ENCODE measurements around the gene FADS6. TPM values are rescaled to one million over a fixed set of nuclear protein-coding genes. Genes with fewer than 3 reads are reported as not detected.

The FADS6 gene
- total and polyA plus RNA-seq, 10 of the 15 experiments (the other 5 are each of a cell fraction or from before 2014, with no cell fraction given), result not detected

DNA sequence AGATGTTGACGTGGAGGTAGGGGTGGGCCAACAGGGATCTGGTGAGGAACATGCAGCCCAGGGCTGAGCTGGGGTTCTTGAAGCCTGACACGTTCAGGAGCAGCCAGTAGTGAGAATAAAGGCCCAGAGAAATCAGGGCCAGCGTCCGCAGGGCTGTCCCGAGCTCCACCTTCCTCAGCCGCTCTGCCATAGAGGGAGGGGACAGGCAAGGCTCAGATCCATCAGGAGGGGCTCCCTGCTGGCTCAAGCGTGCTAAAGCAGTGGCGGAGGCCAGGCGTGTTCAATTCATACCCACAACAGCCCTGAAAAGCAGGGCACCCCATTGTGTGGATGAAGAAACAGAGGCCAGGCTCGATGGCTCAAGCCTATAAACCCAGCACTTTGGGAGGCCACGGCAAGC is 12.4 kb downstream of the FADS6 start:
- no peaks in the 10 kb centered on the region for H3K4me1 ChIP-seq (ENCODE audit: control insufficient read depth, insufficient read depth, low read length)
- FAIRE-seq (no peak), ATAC-seq (no peak), DNase-seq (ENCODE audit: low read depth, low spot score) (no peak)
- H3K79me2 ChIP-seq (ENCODE audit: control insufficient read depth, insufficient read depth, low read length), result no peaks in the 10 kb centered on the region
- 28% methylated on average over 11 of the region's 11 CpGs for WGBS (ENCODE audit: insufficient coverage, insufficient replicate concordance, low lambda C conversion rate, missing lambda C conversion rate)
- ChIA-PET SMC1A (ENCODE audit: uncharacterized antibody, unreplicated experiment) (interaction anchor here (0.6 kb wide), 2 partner anchors 58 to 216 kb away, joined by 3 read pairs; no protein-coding TSS in a partner anchor), POLR2A (no interaction called here), CTCF (interaction anchor here (0.7 to 1.2 kb wide), 3 partner anchors 11 to 610 kb away, joined by 3 to 5 read pairs (median 3); no protein-coding TSS in a partner anchor), RAD21 (ENCODE audit: unreplicated experiment) (no interaction called here)
- no peak overlapping the region for H3K4me3 ChIP-seq
- H4K20me1 ChIP-seq (ENCODE audit: control insufficient read depth, insufficient read depth), result no peaks in the 10 kb centered on the region
- H3K36me3 ChIP-seq (ENCODE audit: control insufficient read depth in 2 of 2, insufficient read depth in 2 of 2, low read length in 1 of 2), result no peaks in the 10 kb centered on the region
- H3K27me3 ChIP-seq (replicated peaks in 1 of 2; ENCODE audit: control insufficient read depth in 2 of 2, insufficient read depth in 2 of 2, low read length in 1 of 2), result no peaks in the 10 kb centered on the region
- no peak overlapping the region for H2AFZ ChIP-seq (ENCODE audit: control insufficient read depth, low read depth, low read length)
- in situ Hi-C loops (cut with MboI) (no loop called here), intact Hi-C loops (cut with micrococcal nuclease; ENCODE audit: unreplicated experiment) (no loop called here)
- H3K9ac ChIP-seq (ENCODE audit: control insufficient read depth, insufficient read depth, low read length), result no peak overlapping the region
- no peak overlapping the region for H3K4me2 ChIP-seq (ENCODE audit: control insufficient read depth, insufficient read depth)
- H3K9me3 ChIP-seq (replicated peaks; ENCODE audit: control insufficient read depth, insufficient read depth, low read length), result no peaks in the 10 kb centered on the region
- H3K27ac ChIP-seq (ENCODE audit: control insufficient read depth, insufficient read depth), result no peak overlapping the region
- BruUV-seq (replicated peaks), result no TSS peak
- no peak for TF ChIP-seq ZNF274 (IDR thresholded peaks at IDR 0.05; ENCODE audit: insufficient read depth, insufficient read length)
- TF ChIP-seq SPI1 (IDR thresholded peaks at IDR 0.05; ENCODE audit: borderline replicate concordance, insufficient read depth, low read depth, low read length), result no peak
- TF ChIP-seq, protein P1, sequence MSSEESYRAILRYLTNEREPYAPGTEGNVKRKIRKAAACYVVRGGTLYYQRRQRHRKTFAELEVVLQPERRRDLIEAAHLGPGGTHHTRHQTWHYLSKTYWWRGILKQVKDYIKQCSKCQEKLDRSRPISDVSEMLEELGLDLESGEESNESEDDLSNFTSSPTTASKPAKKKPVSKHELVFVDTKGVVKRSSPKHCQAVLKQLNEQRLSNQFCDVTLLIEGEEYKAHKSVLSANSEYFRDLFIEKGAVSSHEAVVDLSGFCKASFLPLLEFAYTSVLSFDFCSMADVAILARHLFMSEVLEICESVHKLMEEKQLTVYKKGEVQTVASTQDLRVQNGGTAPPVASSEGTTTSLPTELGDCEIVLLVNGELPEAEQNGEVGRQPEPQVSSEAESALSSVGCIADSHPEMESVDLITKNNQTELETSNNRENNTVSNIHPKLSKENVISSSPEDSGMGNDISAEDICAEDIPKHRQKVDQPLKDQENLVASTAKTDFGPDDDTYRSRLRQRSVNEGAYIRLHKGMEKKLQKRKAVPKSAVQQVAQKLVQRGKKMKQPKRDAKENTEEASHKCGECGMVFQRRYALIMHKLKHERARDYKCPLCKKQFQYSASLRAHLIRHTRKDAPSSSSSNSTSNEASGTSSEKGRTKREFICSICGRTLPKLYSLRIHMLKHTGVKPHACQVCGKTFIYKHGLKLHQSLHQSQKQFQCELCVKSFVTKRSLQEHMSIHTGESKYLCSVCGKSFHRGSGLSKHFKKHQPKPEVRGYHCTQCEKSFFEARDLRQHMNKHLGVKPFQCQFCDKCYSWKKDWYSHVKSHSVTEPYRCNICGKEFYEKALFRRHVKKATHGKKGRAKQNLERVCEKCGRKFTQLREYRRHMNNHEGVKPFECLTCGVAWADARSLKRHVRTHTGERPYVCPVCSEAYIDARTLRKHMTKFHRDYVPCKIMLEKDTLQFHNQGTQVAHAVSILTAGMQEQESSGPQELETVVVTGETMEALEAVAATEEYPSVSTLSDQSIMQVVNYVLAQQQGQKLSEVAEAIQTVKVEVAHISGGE (CRISPR knock-in tag; IDR thresholded peaks at IDR 0.05), result no peak
- no peak for TF ChIP-seq MEF2A (IDR thresholded peaks at IDR 0.05; ENCODE audit: insufficient read depth, low read depth, low read length)
- TF ChIP-seq BACH1 (IDR thresholded peaks at IDR 0.05; ENCODE audit: borderline replicate concordance), result no peak
- no peak for TF ChIP-seq ZBED1 (IDR thresholded peaks at IDR 0.05; ENCODE audit: borderline replicate concordance)
- TF ChIP-seq MYC (IDR thresholded peaks at IDR 0.05; ENCODE audit: insufficient read depth, insufficient read length, insufficient replicate concordance, low read length, severe bottlenecking), result no peak
- TF ChIP-seq, protein P2, sequence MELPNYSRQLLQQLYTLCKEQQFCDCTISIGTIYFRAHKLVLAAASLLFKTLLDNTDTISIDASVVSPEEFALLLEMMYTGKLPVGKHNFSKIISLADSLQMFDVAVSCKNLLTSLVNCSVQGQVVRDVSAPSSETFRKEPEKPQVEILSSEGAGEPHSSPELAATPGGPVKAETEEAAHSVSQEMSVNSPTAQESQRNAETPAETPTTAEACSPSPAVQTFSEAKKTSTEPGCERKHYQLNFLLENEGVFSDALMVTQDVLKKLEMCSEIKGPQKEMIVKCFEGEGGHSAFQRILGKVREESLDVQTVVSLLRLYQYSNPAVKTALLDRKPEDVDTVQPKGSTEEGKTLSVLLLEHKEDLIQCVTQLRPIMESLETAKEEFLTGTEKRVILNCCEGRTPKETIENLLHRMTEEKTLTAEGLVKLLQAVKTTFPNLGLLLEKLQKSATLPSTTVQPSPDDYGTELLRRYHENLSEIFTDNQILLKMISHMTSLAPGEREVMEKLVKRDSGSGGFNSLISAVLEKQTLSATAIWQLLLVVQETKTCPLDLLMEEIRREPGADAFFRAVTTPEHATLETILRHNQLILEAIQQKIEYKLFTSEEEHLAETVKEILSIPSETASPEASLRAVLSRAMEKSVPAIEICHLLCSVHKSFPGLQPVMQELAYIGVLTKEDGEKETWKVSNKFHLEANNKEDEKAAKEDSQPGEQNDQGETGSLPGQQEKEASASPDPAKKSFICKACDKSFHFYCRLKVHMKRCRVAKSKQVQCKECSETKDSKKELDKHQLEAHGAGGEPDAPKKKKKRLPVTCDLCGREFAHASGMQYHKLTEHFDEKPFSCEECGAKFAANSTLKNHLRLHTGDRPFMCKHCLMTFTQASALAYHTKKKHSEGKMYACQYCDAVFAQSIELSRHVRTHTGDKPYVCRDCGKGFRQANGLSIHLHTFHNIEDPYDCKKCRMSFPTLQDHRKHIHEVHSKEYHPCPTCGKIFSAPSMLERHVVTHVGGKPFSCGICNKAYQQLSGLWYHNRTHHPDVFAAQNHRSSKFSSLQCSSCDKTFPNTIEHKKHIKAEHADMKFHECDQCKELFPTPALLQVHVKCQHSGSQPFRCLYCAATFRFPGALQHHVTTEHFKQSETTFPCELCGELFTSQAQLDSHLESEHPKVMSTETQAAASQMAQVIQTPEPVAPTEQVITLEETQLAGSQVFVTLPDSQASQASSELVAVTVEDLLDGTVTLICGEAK (IDR thresholded peaks at IDR 0.05; ENCODE audit: borderline replicate concordance), result no peak
- TF ChIP-seq NBN (IDR thresholded peaks at IDR 0.05), result no peak
- no peak for TF ChIP-seq POLR2A (IDR thresholded peaks at IDR 0.05; ENCODE audit: low read depth, low read length)
- TF ChIP-seq SMC3 (IDR thresholded peaks at IDR 0.05; ENCODE audit: borderline replicate concordance, low read length), result no peak
- no peak for TF ChIP-seq DPF2 (IDR thresholded peaks at IDR 0.05)
- TF ChIP-seq NR2F1 (conservative IDR thresholded peaks at IDR 0.05), result no peak
- TF ChIP-seq KLF5 (IDR thresholded peaks at IDR 0.05; ENCODE audit: partially characterized antibody), result no peak
- no peak for TF ChIP-seq ZNF24 (IDR thresholded peaks at IDR 0.05)
- TF ChIP-seq HCFC1 (IDR thresholded peaks at IDR 0.05; ENCODE audit: low read length), result no peak
- no peak for TF ChIP-seq RAD51 (IDR thresholded peaks at IDR 0.05)
- TF ChIP-seq, protein P3, sequence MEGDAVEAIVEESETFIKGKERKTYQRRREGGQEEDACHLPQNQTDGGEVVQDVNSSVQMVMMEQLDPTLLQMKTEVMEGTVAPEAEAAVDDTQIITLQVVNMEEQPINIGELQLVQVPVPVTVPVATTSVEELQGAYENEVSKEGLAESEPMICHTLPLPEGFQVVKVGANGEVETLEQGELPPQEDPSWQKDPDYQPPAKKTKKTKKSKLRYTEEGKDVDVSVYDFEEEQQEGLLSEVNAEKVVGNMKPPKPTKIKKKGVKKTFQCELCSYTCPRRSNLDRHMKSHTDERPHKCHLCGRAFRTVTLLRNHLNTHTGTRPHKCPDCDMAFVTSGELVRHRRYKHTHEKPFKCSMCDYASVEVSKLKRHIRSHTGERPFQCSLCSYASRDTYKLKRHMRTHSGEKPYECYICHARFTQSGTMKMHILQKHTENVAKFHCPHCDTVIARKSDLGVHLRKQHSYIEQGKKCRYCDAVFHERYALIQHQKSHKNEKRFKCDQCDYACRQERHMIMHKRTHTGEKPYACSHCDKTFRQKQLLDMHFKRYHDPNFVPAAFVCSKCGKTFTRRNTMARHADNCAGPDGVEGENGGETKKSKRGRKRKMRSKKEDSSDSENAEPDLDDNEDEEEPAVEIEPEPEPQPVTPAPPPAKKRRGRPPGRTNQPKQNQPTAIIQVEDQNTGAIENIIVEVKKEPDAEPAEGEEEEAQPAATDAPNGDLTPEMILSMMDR (IDR thresholded peaks at IDR 0.05 in 2 of 3, conservative IDR thresholded peaks at IDR 0.05 in 1 of 3; ENCODE audit: control insufficient read depth in 2 of 3, extremely low read depth in 1 of 3, insufficient read depth in 1 of 3, low read depth in 3 of 3, low read length in 3 of 3), result no peak

Measured in GM12878 (cell line).